Fibroblast of villous mesenchyme (primary cell): Measurements from ENCODE around the gene ATXN10. TPM values are rescaled to one million over a fixed set of nuclear protein-coding genes. Genes with fewer than 3 reads are reported as not detected.

Source experiments
- DNase-seq: peaks from one replicate; pipeline ENCODE4 v3.0.0-alpha.2; 2010; ENCODE audit warnings: low read depth
- H3K4me3 ChIP-seq: 2 replicates; pipeline ENCODE4 v1.5.1; 2011; ENCODE audit warnings: low read depth, mild to moderate bottlenecking, low read length
- total RNA-seq: library from RNA; depleted of rRNA; stranded (reverse); fragments of >200 nt; gene quantifications from 2 replicates; pipeline ENCODE4 v1.2.3, GENCODE V29; 2012
- TF ChIP-seq, protein P1 (sequence below): IDR thresholded peaks from 2 replicates; pipeline ENCODE4 v1.5.1; 2012; ENCODE audit warnings: low read depth, mild to moderate bottlenecking, low read length; ENCODE audit not compliant: insufficient read depth

The ATXN10 gene
- total RNA-seq, 1 donor = 190 TPM

DNA sequence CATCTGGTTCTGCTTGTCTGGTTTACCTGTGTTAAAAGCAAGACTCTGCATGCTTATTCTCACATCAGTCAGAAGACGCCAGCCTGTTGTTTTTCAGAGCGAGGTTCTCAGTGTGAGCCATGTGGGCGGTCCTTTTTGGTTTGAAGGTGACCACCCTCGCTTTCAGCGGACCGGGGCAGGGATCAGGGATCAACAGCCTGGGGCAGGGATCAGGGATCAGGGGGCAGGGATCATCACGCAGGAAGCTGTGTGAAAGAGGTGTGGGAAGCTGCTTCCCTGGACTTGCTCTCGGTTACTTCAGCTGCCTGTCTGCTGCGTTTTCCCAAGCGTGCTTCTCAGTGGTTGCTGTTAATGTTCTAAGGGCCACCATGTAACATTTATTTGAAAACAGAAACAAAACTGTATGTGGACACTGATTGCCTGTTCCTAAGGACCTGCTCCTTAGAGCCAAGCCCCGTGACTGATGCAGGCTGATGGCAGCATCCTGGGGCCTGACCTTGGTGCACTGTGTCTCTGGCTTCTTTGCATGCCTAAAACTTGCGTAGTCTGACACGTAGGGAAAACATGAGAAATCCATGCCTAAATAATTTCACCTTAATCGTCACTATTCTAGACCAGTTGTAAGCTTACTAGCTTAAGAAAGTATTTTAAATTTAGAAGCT lies 146.9 kb downstream of the ATXN10 start:
- TF ChIP-seq, protein P1, sequence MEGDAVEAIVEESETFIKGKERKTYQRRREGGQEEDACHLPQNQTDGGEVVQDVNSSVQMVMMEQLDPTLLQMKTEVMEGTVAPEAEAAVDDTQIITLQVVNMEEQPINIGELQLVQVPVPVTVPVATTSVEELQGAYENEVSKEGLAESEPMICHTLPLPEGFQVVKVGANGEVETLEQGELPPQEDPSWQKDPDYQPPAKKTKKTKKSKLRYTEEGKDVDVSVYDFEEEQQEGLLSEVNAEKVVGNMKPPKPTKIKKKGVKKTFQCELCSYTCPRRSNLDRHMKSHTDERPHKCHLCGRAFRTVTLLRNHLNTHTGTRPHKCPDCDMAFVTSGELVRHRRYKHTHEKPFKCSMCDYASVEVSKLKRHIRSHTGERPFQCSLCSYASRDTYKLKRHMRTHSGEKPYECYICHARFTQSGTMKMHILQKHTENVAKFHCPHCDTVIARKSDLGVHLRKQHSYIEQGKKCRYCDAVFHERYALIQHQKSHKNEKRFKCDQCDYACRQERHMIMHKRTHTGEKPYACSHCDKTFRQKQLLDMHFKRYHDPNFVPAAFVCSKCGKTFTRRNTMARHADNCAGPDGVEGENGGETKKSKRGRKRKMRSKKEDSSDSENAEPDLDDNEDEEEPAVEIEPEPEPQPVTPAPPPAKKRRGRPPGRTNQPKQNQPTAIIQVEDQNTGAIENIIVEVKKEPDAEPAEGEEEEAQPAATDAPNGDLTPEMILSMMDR = no peak
- H3K4me3 ChIP-seq = no peak overlapping the region
- no peak for DNase-seq

DNA sequence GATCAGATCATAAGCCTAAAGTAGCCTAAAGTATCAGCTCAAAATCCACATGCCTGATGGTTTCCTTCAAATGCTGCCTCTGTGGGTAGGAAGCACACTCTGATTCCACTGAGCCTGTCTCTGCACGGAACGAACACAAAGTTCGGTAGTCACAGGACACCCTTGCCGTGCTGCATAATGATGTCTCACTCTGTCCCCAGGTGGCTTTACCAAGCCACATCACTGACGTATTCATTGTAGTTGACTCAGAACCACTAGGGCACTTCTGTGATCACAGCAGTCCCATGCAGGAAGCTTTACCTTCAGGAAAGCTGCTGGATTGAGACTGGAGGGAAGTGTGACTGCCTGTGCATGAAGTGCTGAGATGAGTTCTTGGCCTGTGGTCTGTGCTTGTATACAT lies 147.7 kb downstream of the ATXN10 start:
- H3K4me3 ChIP-seq = no peak overlapping the region
- no peak for DNase-seq
- TF ChIP-seq, protein P1 = no peak

DNA sequence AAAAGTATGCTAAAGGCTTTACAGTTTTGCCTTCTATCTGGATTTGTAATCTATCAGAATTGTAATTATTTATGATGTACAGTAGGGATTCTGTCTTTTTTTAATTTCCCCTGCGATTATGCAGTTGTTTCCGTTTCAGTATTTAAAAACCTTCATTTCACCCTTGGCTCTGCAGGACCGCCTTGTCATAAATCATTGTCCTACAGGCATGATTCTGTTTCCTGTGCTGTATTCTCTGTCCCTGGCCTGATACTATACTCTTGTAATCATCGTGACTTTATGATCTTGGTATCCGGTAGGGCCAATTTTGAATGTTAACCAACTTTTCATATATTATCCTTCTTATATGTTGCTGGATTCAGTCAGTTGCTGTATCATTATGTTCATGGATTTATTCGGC lies 151.7 kb downstream of the ATXN10 start:
- H3K4me3 ChIP-seq = no peak overlapping the region
- no peak for DNase-seq
- TF ChIP-seq, protein P1 = no peak

DNA sequence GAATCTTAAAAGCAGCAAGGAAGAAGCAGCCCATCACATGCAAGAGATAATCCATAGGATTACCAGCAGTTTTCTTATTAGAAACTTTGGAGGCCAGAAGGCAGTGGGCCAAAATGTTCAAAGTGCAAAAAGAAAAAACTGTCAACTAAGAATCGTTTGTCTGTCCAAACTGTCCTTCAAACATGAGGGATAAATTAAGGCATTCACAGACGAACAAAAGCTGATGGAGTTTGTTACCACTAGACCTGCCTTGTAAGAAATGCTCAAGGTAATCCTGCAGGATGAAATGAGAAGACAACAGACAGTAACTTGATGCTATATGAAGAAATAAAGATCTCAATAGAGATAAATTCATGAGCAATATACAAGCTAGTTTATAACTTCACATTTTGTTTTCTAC lies 154.9 kb downstream of the ATXN10 start:
- DNase-seq = no peak
- TF ChIP-seq, protein P1 = no peak
- no peak overlapping the region for H3K4me3 ChIP-seq

DNA sequence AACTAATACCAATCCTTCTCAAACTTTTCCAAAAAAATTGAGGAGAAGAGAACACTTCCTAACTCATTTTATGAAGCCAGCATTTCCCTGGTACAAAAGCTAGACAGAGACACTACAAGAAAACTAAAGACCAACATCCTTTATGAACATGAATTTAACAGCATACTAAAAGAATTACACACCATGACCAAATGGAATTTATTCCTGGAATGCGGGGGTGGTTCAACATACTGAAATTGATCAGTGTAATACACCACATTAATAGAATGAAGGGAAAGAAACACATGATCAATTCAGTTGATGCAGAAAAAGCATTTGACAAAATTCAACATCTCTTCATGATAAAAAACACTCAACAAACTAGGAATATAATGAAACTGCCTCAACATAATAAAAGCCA lies 157.2 kb downstream of the ATXN10 start:
- TF ChIP-seq, protein P1 = no peak
- H3K4me3 ChIP-seq = no peak overlapping the region
- no peak for DNase-seq

DNA sequence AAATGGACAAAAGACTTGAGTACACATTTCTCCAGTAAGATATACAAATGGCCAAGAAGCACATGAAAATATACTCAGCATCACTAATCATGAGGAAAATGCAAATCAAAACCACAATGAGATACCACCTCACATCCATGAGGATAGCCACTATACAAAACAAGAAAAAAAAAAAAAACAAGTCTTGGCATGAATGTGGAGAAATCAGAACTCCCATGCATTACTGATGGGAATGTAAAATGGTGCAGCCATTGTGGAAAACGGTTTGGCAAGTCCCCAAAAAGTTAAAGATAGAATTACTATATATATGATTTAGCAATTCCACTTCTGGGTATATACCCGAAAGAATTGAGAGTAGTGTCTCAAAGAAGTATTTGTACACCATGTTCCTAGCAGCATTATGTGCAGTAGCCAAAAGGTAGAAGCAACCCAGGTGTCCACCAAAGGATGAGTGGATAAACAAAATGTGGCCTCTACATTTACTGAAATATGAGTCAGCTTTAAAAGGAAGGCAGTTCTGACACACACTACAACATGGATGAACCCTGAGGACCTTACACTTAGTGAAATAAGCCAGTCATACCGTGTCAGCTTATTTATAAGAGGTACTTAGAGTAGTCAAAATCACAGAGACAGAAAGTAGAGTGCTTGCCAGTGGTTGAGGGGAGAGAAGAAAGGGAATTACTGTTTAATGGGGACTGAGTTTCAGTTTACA lies 159.1 kb downstream of the ATXN10 start:
- DNase-seq = peak; percentile 64
- TF ChIP-seq, protein P1 = no peak
- H3K4me3 ChIP-seq = no peak overlapping the region

DNA sequence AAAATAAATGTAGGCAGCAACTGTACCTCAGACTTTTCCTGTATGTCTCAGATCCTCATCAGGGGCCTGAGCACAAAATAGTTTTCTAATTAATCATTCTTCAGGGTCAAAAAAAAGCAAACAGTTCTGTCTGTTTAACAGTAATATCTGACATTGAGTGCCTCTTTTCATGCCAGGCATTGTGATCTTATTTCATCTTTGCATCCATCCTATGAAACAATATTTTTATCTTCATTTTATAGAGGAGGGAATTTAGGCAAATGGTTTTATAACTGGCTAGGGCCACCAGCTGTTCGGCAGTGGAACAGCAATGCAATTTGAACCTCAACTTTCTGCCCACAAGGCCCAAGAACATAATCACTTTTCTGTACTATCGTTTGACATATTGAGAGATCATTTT lies 159.8 kb downstream of the ATXN10 start:
- DNase-seq = peak; percentile 31
- TF ChIP-seq, protein P1 = peak; percentile 60
- no peak overlapping the region for H3K4me3 ChIP-seq
